ENCODE data around the gene EDN3. TPM values are rescaled to one million over a fixed set of nuclear protein-coding genes. Genes with fewer than 3 reads are reported as not detected.

EDN3 gene
- total and polyA plus RNA-seq, 2 experiments from 2014 or later, result 4.0 to 5.8 TPM

- Histone ChIP-seq H3K9me3 (ENCODE audit: low read depth) (no peaks in the 10 kb centered on the region), H3K27me3 (no peaks in the 10 kb centered on the region), H4K20me1 (ENCODE audit: insufficient read depth, poor library complexity, severe bottlenecking) (no peaks in the 10 kb centered on the region), H3K4me2 (no peak overlapping the region), H3K79me2 (no peaks in the 10 kb centered on the region), H3K27ac (no peak overlapping the region), H3K4me1 (ENCODE audit: insufficient read depth) (no peaks in the 10 kb centered on the region), H3K9me2 (replicated peaks; ENCODE audit: insufficient read depth) (no peaks in the 10 kb centered on the region), H3K4me3 (no peak overlapping the region), H2AFZ (no peak overlapping the region), H3K36me3 (replicated peaks; ENCODE audit: insufficient read depth, low read depth) (no peaks in the 10 kb centered on the region)
- DNase-seq (ENCODE audit: low spot score), result no peak
- no peak for TF ChIP-seq EZH2 (IDR thresholded peaks at IDR 0.05; ENCODE audit: borderline replicate concordance)
- no peak for TF ChIP-seq EZH2phosphoT487 (IDR thresholded peaks at IDR 0.05; ENCODE audit: low read depth, severe bottlenecking, unreplicated experiment)
- TF ChIP-seq CTCF (IDR thresholded peaks at IDR 0.05; ENCODE audit: poor library complexity), result no peak
- WGBS (ENCODE audit: low lambda C conversion rate, missing lambda C conversion rate), result 61% methylated on average over 15 of the region's 15 CpGs
These were observed 59.7 kb downstream of the EDN3 start for GRCh38 chr20:59359906-59360725.

- Histone ChIP-seq H3K9me3 (ENCODE audit: low read depth) (no peaks in the 10 kb centered on the region), H3K27ac (no peak overlapping the region), H3K4me3 (no peak overlapping the region), H3K79me2 (no peaks in the 10 kb centered on the region), H3K27me3 (no peaks in the 10 kb centered on the region), H4K20me1 (ENCODE audit: insufficient read depth, poor library complexity, severe bottlenecking) (no peaks in the 10 kb centered on the region), H3K4me2 (no peak overlapping the region), H3K9me2 (replicated peaks; ENCODE audit: insufficient read depth) (no peaks in the 10 kb centered on the region), H2AFZ (no peak overlapping the region), H3K4me1 (ENCODE audit: insufficient read depth) (no peaks in the 10 kb centered on the region), H3K36me3 (replicated peaks; ENCODE audit: insufficient read depth, low read depth) (no peaks in the 10 kb centered on the region)
- no peak for DNase-seq (ENCODE audit: low spot score)
- no peak for TF ChIP-seq CTCF (IDR thresholded peaks at IDR 0.05; ENCODE audit: poor library complexity)
- TF ChIP-seq EZH2phosphoT487 (IDR thresholded peaks at IDR 0.05; ENCODE audit: low read depth, severe bottlenecking, unreplicated experiment), result no peak
- no peak for TF ChIP-seq EZH2 (IDR thresholded peaks at IDR 0.05; ENCODE audit: borderline replicate concordance)
- WGBS (ENCODE audit: low lambda C conversion rate, missing lambda C conversion rate), result 95% methylated on average over 4 of the region's 4 CpGs
These were observed 60.5 kb downstream of the EDN3 start for GRCh38 chr20:59360934-59361333.

DNA sequence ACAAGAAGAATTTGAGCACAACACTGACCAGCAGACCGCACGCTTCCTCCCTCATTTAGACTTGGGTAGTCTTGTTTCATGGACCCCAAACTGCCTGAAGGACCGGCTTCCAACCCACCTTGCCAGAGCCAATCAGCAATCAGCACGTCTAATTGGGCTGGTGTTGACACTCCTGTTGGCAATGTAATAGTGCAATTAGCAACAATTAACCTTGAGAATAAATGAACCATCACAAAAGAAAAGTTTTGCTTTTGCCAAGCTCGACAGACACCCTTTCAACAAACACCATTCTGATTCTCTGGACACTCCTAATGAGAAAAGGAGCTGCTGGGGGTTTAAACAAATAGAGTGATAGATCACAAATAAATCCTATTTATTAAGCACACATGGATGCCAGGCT is 61.0 kb downstream of the EDN3 start:
- Histone ChIP-seq H3K4me3 (no peak overlapping the region), H3K4me2 (no peak overlapping the region), H4K20me1 (ENCODE audit: insufficient read depth, poor library complexity, severe bottlenecking) (no peaks in the 10 kb centered on the region), H3K79me2 (no peaks in the 10 kb centered on the region), H3K36me3 (replicated peaks; ENCODE audit: insufficient read depth, low read depth) (no peaks in the 10 kb centered on the region), H3K9me3 (ENCODE audit: low read depth) (no peaks in the 10 kb centered on the region), H3K27me3 (no peaks in the 10 kb centered on the region), H3K9me2 (replicated peaks; ENCODE audit: insufficient read depth) (no peaks in the 10 kb centered on the region), H2AFZ (no peak overlapping the region), H3K27ac (no peak overlapping the region), H3K4me1 (ENCODE audit: insufficient read depth) (no peaks in the 10 kb centered on the region)
- no peak for DNase-seq (ENCODE audit: low spot score)
- WGBS (ENCODE audit: low lambda C conversion rate, missing lambda C conversion rate), result 74% methylated on average over 5 of the region's 5 CpGs
- TF ChIP-seq EZH2phosphoT487 (IDR thresholded peaks at IDR 0.05; ENCODE audit: low read depth, severe bottlenecking, unreplicated experiment) (no peak), EZH2 (IDR thresholded peaks at IDR 0.05; ENCODE audit: borderline replicate concordance) (no peak), CTCF (IDR thresholded peaks at IDR 0.05; ENCODE audit: poor library complexity) (no peak)
